Trophoblast cell (in vitro differentiated cells and primary cell): Measurements from ENCODE around the gene FAM168A.

Source experiments
- DNase-seq, 2 donors: peaks; one replicate each; pipeline ENCODE4 v3.0.0-alpha.2; 2016
- H2AFZ ChIP-seq: 2 replicates; pipeline ENCODE4 v1.6.1; 2013; ENCODE audit warnings: low read length, moderate library complexity, mild to moderate bottlenecking; ENCODE audit not compliant: insufficient read depth, poor library complexity
- H2AK5ac ChIP-seq: 2 replicates; pipeline ENCODE4 v1.6.1; 2013; ENCODE audit warnings: mild to moderate bottlenecking, low read length
- H2BK120ac ChIP-seq: 2 replicates; pipeline ENCODE4 v1.6.1; 2013; ENCODE audit warnings: low read length, mild to moderate bottlenecking, moderate library complexity; ENCODE audit not compliant: insufficient read depth, poor library complexity
- H2BK12ac ChIP-seq: 2 replicates; pipeline ENCODE4 v1.6.1; 2013; ENCODE audit warnings: mild to moderate bottlenecking, low read length, moderate library complexity
- H2BK5ac ChIP-seq: 2 replicates; pipeline ENCODE4 v1.6.1; 2013; ENCODE audit warnings: low read length, low read depth, moderate library complexity, mild to moderate bottlenecking; ENCODE audit not compliant: poor library complexity
- H3K14ac ChIP-seq: 2 replicates; pipeline ENCODE4 v1.6.1; 2013; ENCODE audit warnings: mild to moderate bottlenecking, low read length
- H3K18ac ChIP-seq: 2 replicates; pipeline ENCODE4 v1.6.1; 2013; ENCODE audit warnings: mild to moderate bottlenecking, low read length
- H3K23ac ChIP-seq: 2 replicates; pipeline ENCODE4 v1.6.1; 2013; ENCODE audit warnings: low read length
- H3K27ac ChIP-seq: 2 replicates; pipeline ENCODE4 v1.5.1; 2013; ENCODE audit warnings: low read depth, mild to moderate bottlenecking, inconsistent platforms, low read length, moderate library complexity
- H3K27me3 ChIP-seq: 2 replicates; pipeline ENCODE4 v1.6.1; 2013; ENCODE audit warnings: inconsistent platforms, mild to moderate bottlenecking, low read length, moderate library complexity; ENCODE audit not compliant: insufficient read depth
- H3K36me3 ChIP-seq, 2 experiments: 1 replicate in 1 of 2; 2 replicates in 1 of 2; pipeline ENCODE4 v1.6.1; 2013; ENCODE audit warnings: low read length in 2 of 2, mild to moderate bottlenecking in 2 of 2, moderate library complexity in 1 of 2; ENCODE audit not compliant: insufficient read depth in 2 of 2, control insufficient read depth in 1 of 2
- H3K4ac ChIP-seq: 2 replicates; pipeline ENCODE4 v1.6.1; 2013; ENCODE audit warnings: low read depth, mild to moderate bottlenecking, low read length, moderate library complexity
- H3K4me1 ChIP-seq, 2 experiments: 1 replicate in 1 of 2; 2 replicates in 1 of 2; pipeline ENCODE4 v1.6.1; 2013; ENCODE audit warnings: low read length in 2 of 2, mild to moderate bottlenecking in 2 of 2, moderate library complexity in 1 of 2; ENCODE audit not compliant: insufficient read depth in 2 of 2, control insufficient read depth in 1 of 2
- H3K4me2 ChIP-seq: 2 replicates; pipeline ENCODE4 v1.6.1; 2013; ENCODE audit warnings: inconsistent platforms, mild to moderate bottlenecking, low read length, moderate library complexity
- H3K4me3 ChIP-seq: 2 replicates; pipeline ENCODE4 v1.5.1; 2013; ENCODE audit warnings: mild to moderate bottlenecking, low read depth, low read length, inconsistent platforms
- H3K79me1 ChIP-seq: one replicate; pipeline ENCODE4 v1.6.1; 2013; ENCODE audit warnings: low read length
- H3K79me2 ChIP-seq: 2 replicates; pipeline ENCODE4 v1.6.1; 2013; ENCODE audit warnings: low read length, mild to moderate bottlenecking; ENCODE audit not compliant: control insufficient read depth, insufficient read depth, poor library complexity
- H3K9ac ChIP-seq: 2 replicates; pipeline ENCODE4 v1.6.1; 2013; ENCODE audit warnings: mild to moderate bottlenecking, low read length
- H3K9me3 ChIP-seq: 2 replicates; pipeline ENCODE4 v1.6.1; 2013; ENCODE audit warnings: low read depth, mild to moderate bottlenecking, control low read depth, inconsistent platforms, low read length; ENCODE audit not compliant: insufficient read depth
- H4K12ac ChIP-seq: 2 replicates; pipeline ENCODE4 v1.6.1; 2013; ENCODE audit warnings: low read depth, mild to moderate bottlenecking, low read length, moderate library complexity
- H4K8ac ChIP-seq: 2 replicates; pipeline ENCODE4 v1.6.1; 2013; ENCODE audit warnings: low read depth, mild to moderate bottlenecking, low read length, moderate library complexity
- H4K91ac ChIP-seq: one replicate; pipeline ENCODE4 v1.6.1; 2013; ENCODE audit warnings: low read depth, mild to moderate bottlenecking, low read length, moderate library complexity
- WGBS: extraction: QIAGEN DNeasy Blood & Tissue Kit; methylation state at CpG from one replicate; pipeline ENCODE4 v1.1.7; 2013; ENCODE audit warnings: missing lambda C conversion rate; ENCODE audit not compliant: insufficient read length, insufficient coverage; ENCODE audit errors: extremely low coverage; 5-methylcytosine and 5-hydroxymethylcytosine counted together

The FAM168A gene

GRCh38 chr11:73539506-73540084, 58.3 kb downstream of the FAM168A start:
- H3K4me2 ChIP-seq = no peak overlapping the region
- H2AK5ac ChIP-seq = no peak overlapping the region
- no peak overlapping the region for H2AFZ ChIP-seq
- no peaks in the 10 kb centered on the region for H3K9me3 ChIP-seq
- H4K8ac ChIP-seq = no peak overlapping the region
- H3K23ac ChIP-seq = no peak overlapping the region
- no peak overlapping the region for H3K9ac ChIP-seq
- H3K79me2 ChIP-seq = no peaks in the 10 kb centered on the region
- H3K14ac ChIP-seq = no peak overlapping the region
- no peak overlapping the region for H4K12ac ChIP-seq
- H3K27me3 ChIP-seq = no peaks in the 10 kb centered on the region
- DNase-seq = no peak
- H3K4me1 ChIP-seq = peaks cover 0 to 2% of the 10 kb centered on the region in 2 experiments
- no peaks in the 10 kb centered on the region for H3K36me3 ChIP-seq
- no peak overlapping the region for H3K4ac ChIP-seq
- H2BK5ac ChIP-seq = no peak overlapping the region
- H4K91ac ChIP-seq = no peak overlapping the region
- no peak overlapping the region for H2BK120ac ChIP-seq
- WGBS = no CpG with 5 or more reads among the region's 5 CpGs
- no peak overlapping the region for H3K4me3 ChIP-seq
- no peak overlapping the region for H3K18ac ChIP-seq
- no peak overlapping the region for H2BK12ac ChIP-seq
- no peaks in the 10 kb centered on the region for H3K79me1 ChIP-seq
- H3K27ac ChIP-seq = no peak overlapping the region

GRCh38 chr11:73538381-73538872, 59.5 kb downstream of the FAM168A start:
- no peaks in the 10 kb centered on the region for H3K79me1 ChIP-seq
- no peak for DNase-seq
- no peak overlapping the region for H2BK120ac ChIP-seq
- no peaks in the 10 kb centered on the region for H3K27me3 ChIP-seq
- H4K91ac ChIP-seq = no peak overlapping the region
- no peak overlapping the region for H3K4me3 ChIP-seq
- H4K12ac ChIP-seq = no peak overlapping the region
- H3K27ac ChIP-seq = no peak overlapping the region
- no peak overlapping the region for H2AFZ ChIP-seq
- H3K4me2 ChIP-seq = no peak overlapping the region
- H3K18ac ChIP-seq = no peak overlapping the region
- H2BK5ac ChIP-seq = no peak overlapping the region
- no CpG with 5 or more reads among the region's 1 CpG for WGBS
- H4K8ac ChIP-seq = no peak overlapping the region
- H2AK5ac ChIP-seq = no peak overlapping the region
- H3K14ac ChIP-seq = no peak overlapping the region
- no peak overlapping the region for H3K4ac ChIP-seq
- no peak overlapping the region for H2BK12ac ChIP-seq
- H3K4me1 ChIP-seq = peaks cover 0 to 2% of the 10 kb centered on the region in 2 experiments
- no peaks in the 10 kb centered on the region for H3K79me2 ChIP-seq
- no peak overlapping the region for H3K23ac ChIP-seq
- H3K9me3 ChIP-seq = no peaks in the 10 kb centered on the region
- H3K36me3 ChIP-seq = no peaks in the 10 kb centered on the region
- no peak overlapping the region for H3K9ac ChIP-seq

GRCh38 chr11:73537969-73538368, 59.9 kb downstream of the FAM168A start:
- Histone ChIP-seq H3K4ac (no peak overlapping the region), H3K79me2 (no peaks in the 10 kb centered on the region), H3K23ac (no peak overlapping the region), H2AK5ac (no peak overlapping the region), H3K79me1 (no peaks in the 10 kb centered on the region), H4K91ac (no peak overlapping the region), H3K9ac (no peak overlapping the region), H2AFZ (no peak overlapping the region), H3K9me3 (no peaks in the 10 kb centered on the region), H3K27me3 (no peaks in the 10 kb centered on the region), H3K36me3 (no peaks in the 10 kb centered on the region), H4K12ac (no peak overlapping the region), H3K18ac (no peak overlapping the region), H3K4me1 (peaks cover 0 to 2% of the 10 kb centered on the region in 2 experiments), H3K4me3 (no peak overlapping the region), H2BK5ac (no peak overlapping the region), H2BK120ac (no peak overlapping the region), H2BK12ac (no peak overlapping the region), H3K4me2 (no peak overlapping the region), H3K14ac (no peak overlapping the region), H4K8ac (no peak overlapping the region), H3K27ac (no peak overlapping the region)
- no peak for DNase-seq

GRCh38 chr11:73536961-73537360, 61.0 kb downstream of the FAM168A start:
- Histone ChIP-seq H3K36me3 (no peaks in the 10 kb centered on the region), H3K9me3 (no peaks in the 10 kb centered on the region), H3K18ac (no peak overlapping the region), H3K4ac (no peak overlapping the region), H2AK5ac (no peak overlapping the region), H3K4me2 (no peak overlapping the region), H2BK5ac (no peak overlapping the region), H4K12ac (no peak overlapping the region), H4K91ac (no peak overlapping the region), H3K79me2 (no peaks in the 10 kb centered on the region), H3K23ac (no peak overlapping the region), H3K27ac (no peak overlapping the region), H2AFZ (no peak overlapping the region), H3K14ac (no peak overlapping the region), H3K9ac (no peak overlapping the region), H3K4me3 (no peak overlapping the region), H3K79me1 (no peaks in the 10 kb centered on the region), H2BK120ac (no peak overlapping the region), H3K4me1 (peaks cover 0 to 2% of the 10 kb centered on the region in 2 experiments), H4K8ac (no peak overlapping the region), H3K27me3 (no peaks in the 10 kb centered on the region), H2BK12ac (no peak overlapping the region)
- no peak for DNase-seq
- no CpG with 5 or more reads among the region's 2 CpGs for WGBS
